Right atrium auricular region (tissue), 2 donors: ENCODE results near the gene TTC1. TPM values are rescaled to one million over a fixed set of nuclear protein-coding genes. Genes with fewer than 3 reads are reported as not detected.
"Not testable (repeated sequence)": the region's sequence is repeated elsewhere in the genome, so short reads cannot be mapped to it uniquely, and the experiment has no call there.

ENCODE experiments used
- DNase-seq: peaks from one replicate; pipeline ENCODE4 v3.0.0-alpha.2; 2019; ENCODE audit warnings: low spot score
- H3K27ac ChIP-seq, 2 donors: fragments of 200-600 bp; sonication (generic); 1 replicate in 1 of 2; 2 replicates in 1 of 2; pipeline ENCODE4 v1.5.1; 2016 to 2019
- H3K27me3 ChIP-seq, 2 donors: fragments of 200-600 bp; sonication (generic); one replicate each; pipeline versions ENCODE4 v1.5.1 to v1.6.0; 2017 to 2019
- H3K36me3 ChIP-seq: fragments of 200-600 bp; sonication (generic); one replicate; pipeline ENCODE4 v1.5.1; 2016
- H3K4me1 ChIP-seq, 2 donors: fragments of 200-600 bp; sonication (generic); one replicate each; pipeline versions ENCODE4 v1.5.1 to v1.6.0; 2017 to 2019
- H3K4me3 ChIP-seq, 2 donors: fragments of 200-600 bp; sonication (generic); 1 replicate in 1 of 2; 2 replicates in 1 of 2; pipeline ENCODE4 v1.5.1; 2017 to 2019; ENCODE audit warnings: mild to moderate bottlenecking in 1 of 2, moderate library complexity in 1 of 2
- H3K9me3 ChIP-seq, 2 donors: fragments of 200-600 bp; sonication (generic); one replicate each; pipeline ENCODE4 v1.5.1; 2019
- CTCF ChIP-seq, 2 donors: fragments of 200-600 bp; sonication (generic); IDR thresholded peaks; one replicate each; pipeline ENCODE4 v1.5.1; 2019; ENCODE audit warnings: antibody characterized with exemption in 2 of 2
- total RNA-seq, 2 donors: library from RNA; depleted of rRNA; stranded (reverse); fragments of >200 nt; gene quantifications; one replicate each; pipeline ENCODE4 v1.1.0, GENCODE V29; 2016

TTC1 gene
- total RNA-seq: 10 to 100 TPM; 51.2 to 77.0 TPM

- Histone ChIP-seq H3K4me1 (peaks cover 0 to 23% of the 10 kb centered on the region in 2 donors), H3K36me3 (peaks cover 12% of the 10 kb centered on the region), H3K27ac (peak within 1 kb of the TSS; percentile 79 to 84), H3K4me3 (peak within 1 kb of the TSS; percentile 70 to 75), H3K27me3 (no peaks in the 10 kb centered on the region), H3K9me3 (no peaks in the 10 kb centered on the region)
- peak; percentile 98 for DNase-seq
- TF ChIP-seq CTCF (IDR thresholded peaks at IDR 0.05): no peak
Measured at GRCh38 chr5:160008877-160009590, at the start of gene TTC1. Gene TTC1 (plus strand): TSS chr5:160009139. CDS start chr5:160010529, 1,390 bp downstream.

- no peaks in the 10 kb centered on the region for H3K27me3 ChIP-seq
- no peaks in the 10 kb centered on the region for H3K4me1 ChIP-seq
- no peak for TF ChIP-seq CTCF (IDR thresholded peaks at IDR 0.05)
- H3K4me3 ChIP-seq: no peak overlapping the region
- DNase-seq: no peak
- no peak overlapping the region for H3K27ac ChIP-seq
- no peaks in the 10 kb centered on the region for H3K36me3 ChIP-seq
- no peaks in the 10 kb centered on the region for H3K9me3 ChIP-seq
Measured at GRCh38 chr5:159961176-159962160, 47.5 kb upstream of the TTC1 start.

DNA sequence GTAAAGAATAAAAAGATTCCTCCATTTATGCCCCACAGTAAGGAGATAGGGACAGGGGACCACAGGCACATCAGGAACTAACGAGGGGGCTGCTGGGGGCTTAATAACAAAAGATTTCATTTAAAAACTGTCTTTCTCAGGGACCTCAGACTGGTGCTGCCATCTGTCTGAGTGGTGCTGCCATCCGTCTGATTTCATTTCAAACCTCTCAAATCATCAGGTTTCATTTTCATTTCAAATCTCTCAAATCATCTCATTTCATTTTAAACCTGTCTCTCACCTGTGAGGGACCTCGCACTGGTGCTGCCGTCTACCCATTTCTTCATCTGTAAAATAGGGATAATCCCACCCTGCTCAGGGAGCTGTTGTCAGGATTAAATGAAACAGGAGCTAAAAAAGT lies 46.7 kb upstream of the TTC1 start:
- H3K4me1 ChIP-seq: no peaks in the 10 kb centered on the region
- no peak overlapping the region for H3K4me3 ChIP-seq
- no peak for DNase-seq
- H3K36me3 ChIP-seq: no peaks in the 10 kb centered on the region
- H3K27ac ChIP-seq: no peak overlapping the region
- TF ChIP-seq CTCF (IDR thresholded peaks at IDR 0.05): no peak
- no peaks in the 10 kb centered on the region for H3K9me3 ChIP-seq
- H3K27me3 ChIP-seq: no peaks in the 10 kb centered on the region

DNA sequence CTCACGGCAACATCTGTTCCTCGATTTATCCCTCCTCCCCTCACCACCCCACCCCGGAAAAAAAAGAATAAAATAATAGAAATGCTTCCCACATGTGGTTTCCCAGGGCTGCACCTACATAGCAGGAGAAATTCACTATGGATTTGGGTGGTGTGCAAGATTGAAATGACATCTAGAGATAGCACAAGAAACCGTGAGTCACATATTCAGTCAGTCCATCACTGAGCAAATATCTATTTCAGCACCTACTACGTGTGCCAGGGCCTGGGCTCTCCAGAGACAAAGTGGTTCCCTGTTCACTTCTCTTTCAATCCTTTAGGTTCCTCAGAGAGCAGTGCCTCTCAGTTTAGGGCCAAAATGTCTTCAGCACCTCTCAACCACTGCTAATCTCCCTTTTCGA lies 45.0 kb upstream of the TTC1 start:
- Histone ChIP-seq H3K27ac (no peak overlapping the region), H3K9me3 (no peaks in the 10 kb centered on the region), H3K4me3 (no peak overlapping the region), H3K4me1 (no peaks in the 10 kb centered on the region), H3K36me3 (no peaks in the 10 kb centered on the region), H3K27me3 (no peaks in the 10 kb centered on the region)
- no peak for TF ChIP-seq CTCF (IDR thresholded peaks at IDR 0.05)
- DNase-seq: no peak

- TF ChIP-seq CTCF (IDR thresholded peaks at IDR 0.05): peak; percentile 66 to 70
- Histone ChIP-seq H3K4me3 (no peak overlapping the region), H3K9me3 (no peaks in the 10 kb centered on the region), H3K4me1 (no peaks in the 10 kb centered on the region), H3K36me3 (no peaks in the 10 kb centered on the region), H3K27me3 (no peaks in the 10 kb centered on the region), H3K27ac (no peak overlapping the region)
- DNase-seq: peak; percentile 64
Measured at GRCh38 chr5:159965031-159965837, 43.7 kb upstream of the TTC1 start.

DNA sequence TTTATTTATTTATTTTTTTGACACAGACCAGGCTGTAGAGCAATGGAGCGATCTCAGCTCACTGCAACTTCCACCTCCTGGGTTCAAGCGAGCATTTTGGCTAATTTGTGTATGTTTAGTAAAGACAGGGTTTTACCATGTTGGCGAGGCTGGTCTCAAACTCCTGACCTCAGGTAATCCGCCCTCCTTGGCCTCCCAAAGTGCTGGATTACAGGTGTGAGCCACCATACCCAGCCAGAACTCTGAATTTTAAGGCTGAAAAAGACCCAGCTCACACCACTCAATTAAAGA lies 43.2 kb upstream of the TTC1 start:
- DNase-seq, H3K9me3 ChIP-seq, H3K27ac ChIP-seq, H3K4me1 ChIP-seq, H3K27me3 ChIP-seq, H3K36me3 ChIP-seq, H3K4me3 ChIP-seq: not testable (repeated sequence)
